ENCODE measurements around the gene ALAS1. TPM values are rescaled to one million over a fixed set of nuclear protein-coding genes. Genes with fewer than 3 reads are reported as not detected.

ALAS1 gene
- total RNA-seq, 1 experiment from 2014 or later = 53.1 TPM

DNA sequence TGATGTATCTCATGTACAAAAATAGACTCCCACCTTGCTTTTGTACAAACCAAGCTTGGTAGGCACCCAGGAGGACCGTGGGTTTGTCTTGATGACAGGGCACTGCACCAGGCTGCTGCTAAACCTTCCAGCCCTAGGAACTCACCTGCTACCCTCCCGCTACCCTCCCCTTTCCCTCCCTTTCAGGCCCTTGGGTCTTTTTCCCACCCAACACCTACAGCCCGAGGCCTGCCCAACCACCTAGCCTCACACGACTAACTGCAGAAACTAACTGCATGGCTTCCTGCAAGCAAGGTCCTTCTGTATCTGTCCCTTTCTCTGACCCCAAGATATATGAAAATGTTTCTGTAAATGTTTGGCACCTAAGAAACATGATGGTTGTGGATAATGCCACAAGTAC, 58.7 kb downstream of the ALAS1 start:
- no peaks in the 10 kb centered on the region for H3K9me3 ChIP-seq
- H3K27ac Mint-ChIP-seq (ENCODE audit: unreplicated experiment) = no peak overlapping the region
- DNase-seq = no peak
- peaks cover 97% of the 10 kb centered on the region for H3K36me3 Mint-ChIP-seq (ENCODE audit: insufficient read depth, unreplicated experiment)
- TF ChIP-seq, protein P1, sequence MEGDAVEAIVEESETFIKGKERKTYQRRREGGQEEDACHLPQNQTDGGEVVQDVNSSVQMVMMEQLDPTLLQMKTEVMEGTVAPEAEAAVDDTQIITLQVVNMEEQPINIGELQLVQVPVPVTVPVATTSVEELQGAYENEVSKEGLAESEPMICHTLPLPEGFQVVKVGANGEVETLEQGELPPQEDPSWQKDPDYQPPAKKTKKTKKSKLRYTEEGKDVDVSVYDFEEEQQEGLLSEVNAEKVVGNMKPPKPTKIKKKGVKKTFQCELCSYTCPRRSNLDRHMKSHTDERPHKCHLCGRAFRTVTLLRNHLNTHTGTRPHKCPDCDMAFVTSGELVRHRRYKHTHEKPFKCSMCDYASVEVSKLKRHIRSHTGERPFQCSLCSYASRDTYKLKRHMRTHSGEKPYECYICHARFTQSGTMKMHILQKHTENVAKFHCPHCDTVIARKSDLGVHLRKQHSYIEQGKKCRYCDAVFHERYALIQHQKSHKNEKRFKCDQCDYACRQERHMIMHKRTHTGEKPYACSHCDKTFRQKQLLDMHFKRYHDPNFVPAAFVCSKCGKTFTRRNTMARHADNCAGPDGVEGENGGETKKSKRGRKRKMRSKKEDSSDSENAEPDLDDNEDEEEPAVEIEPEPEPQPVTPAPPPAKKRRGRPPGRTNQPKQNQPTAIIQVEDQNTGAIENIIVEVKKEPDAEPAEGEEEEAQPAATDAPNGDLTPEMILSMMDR (IDR thresholded peaks at IDR 0.05; ENCODE audit: insufficient read depth in 1 of 2, low read depth in 1 of 2, low read length in 1 of 2, severe bottlenecking in 1 of 2, unreplicated experiment in 1 of 2) = no peak
- CTCF ChIA-PET = no interaction called here
- POLR2A ChIA-PET = no interaction called here
- H3K4me3 ChIP-seq (ENCODE audit: low read depth, low read length) = no peak overlapping the region
- no peaks in the 10 kb centered on the region for H3K27me3 Mint-ChIP-seq (ENCODE audit: insufficient read depth, unreplicated experiment)
- no TSS peak for BruUV-seq (replicated peaks)
- no peaks in the 10 kb centered on the region for H3K27me3 ChIP-seq (replicated peaks; ENCODE audit: control insufficient read depth, insufficient read depth, low read length)
- intact Hi-C loops (cut with micrococcal nuclease; ENCODE audit: unreplicated experiment) = no loop called here
- peaks cover 10% of the 10 kb centered on the region; the same call in 1 of the 2 replicates for H3K4me1 ChIP-seq
- H3K36me3 ChIP-seq (ENCODE audit: control insufficient read depth, insufficient read depth, low read length) = peaks cover 12% of the 10 kb centered on the region
- H3K9me3 Mint-ChIP-seq (ENCODE audit: unreplicated experiment) = no peaks in the 10 kb centered on the region
- no peak overlapping the region for H3K4me3 Mint-ChIP-seq (ENCODE audit: unreplicated experiment)
- H3K4me1 Mint-ChIP-seq (ENCODE audit: low read depth, unreplicated experiment) = peaks cover 16% of the 10 kb centered on the region

- ChIA-PET CTCF (interaction anchor here (1.1 kb wide), 1 partner anchor 19 kb away, joined by 3 read pairs; no protein-coding TSS in a partner anchor), POLR2A (no interaction called here)
- no peak overlapping the region for H3K4me3 ChIP-seq (ENCODE audit: low read depth, low read length)
- H3K4me3 Mint-ChIP-seq (ENCODE audit: unreplicated experiment) = no peak overlapping the region
- TF ChIP-seq, protein P1 (IDR thresholded peaks at IDR 0.05; ENCODE audit: insufficient read depth in 1 of 2, low read depth in 1 of 2, low read length in 1 of 2, severe bottlenecking in 1 of 2, unreplicated experiment in 1 of 2) = no peak
- intact Hi-C loops (cut with micrococcal nuclease; ENCODE audit: unreplicated experiment) = no loop called here
- H3K36me3 Mint-ChIP-seq (ENCODE audit: insufficient read depth, unreplicated experiment) = peaks cover 97% of the 10 kb centered on the region
- peaks cover 16% of the 10 kb centered on the region for H3K4me1 Mint-ChIP-seq (ENCODE audit: low read depth, unreplicated experiment)
- no TSS peak for BruUV-seq (replicated peaks)
- no peaks in the 10 kb centered on the region for H3K27me3 Mint-ChIP-seq (ENCODE audit: insufficient read depth, unreplicated experiment)
- H3K9me3 Mint-ChIP-seq (ENCODE audit: unreplicated experiment) = no peaks in the 10 kb centered on the region
- no peak overlapping the region for H3K27ac Mint-ChIP-seq (ENCODE audit: unreplicated experiment)
- no peaks in the 10 kb centered on the region for H3K27me3 ChIP-seq (replicated peaks; ENCODE audit: control insufficient read depth, insufficient read depth, low read length)
- no peaks in the 10 kb centered on the region for H3K9me3 ChIP-seq
- no peak for DNase-seq
- peaks cover 12% of the 10 kb centered on the region for H3K36me3 ChIP-seq (ENCODE audit: control insufficient read depth, insufficient read depth, low read length)
- H3K4me1 ChIP-seq = peaks cover 10% of the 10 kb centered on the region; the same call in 1 of the 2 replicates
Measured at GRCh38 chr3:52257911-52258310, 60.0 kb downstream of the ALAS1 start.

DNA sequence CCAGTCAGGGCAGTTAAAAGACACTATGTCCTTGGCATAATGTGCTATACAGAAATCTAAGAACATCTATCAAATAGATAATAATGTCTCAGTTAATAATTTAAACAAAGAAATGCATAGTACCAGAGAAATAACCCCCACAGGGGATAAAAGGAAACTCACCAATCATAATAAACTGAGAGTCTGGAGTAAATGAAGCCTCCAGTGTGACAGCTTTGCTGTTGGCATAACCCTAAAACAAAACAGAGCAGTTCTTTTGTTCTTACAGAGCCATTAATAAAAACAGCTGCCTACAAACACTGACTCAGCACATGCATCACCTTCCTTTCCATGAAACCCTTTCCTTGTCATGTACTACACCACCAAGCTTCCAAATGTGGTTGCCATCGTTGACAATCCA, 61.1 kb downstream of the ALAS1 start:
- no peak overlapping the region for H3K4me3 Mint-ChIP-seq (ENCODE audit: unreplicated experiment)
- peaks cover 8% of the 10 kb centered on the region for H3K9me3 Mint-ChIP-seq (ENCODE audit: unreplicated experiment)
- CTCF ChIA-PET = no interaction called here
- H3K27me3 ChIP-seq (replicated peaks; ENCODE audit: control insufficient read depth, insufficient read depth, low read length) = no peaks in the 10 kb centered on the region
- no TSS peak for BruUV-seq (replicated peaks)
- POLR2A ChIA-PET = no interaction called here
- DNase-seq = no peak
- intact Hi-C loops (cut with micrococcal nuclease; ENCODE audit: unreplicated experiment) = no loop called here
- TF ChIP-seq, protein P1 (IDR thresholded peaks at IDR 0.05; ENCODE audit: insufficient read depth in 1 of 2, low read depth in 1 of 2, low read length in 1 of 2, severe bottlenecking in 1 of 2, unreplicated experiment in 1 of 2) = no peak
- no peaks in the 10 kb centered on the region for H3K9me3 ChIP-seq
- no peak overlapping the region for H3K27ac Mint-ChIP-seq (ENCODE audit: unreplicated experiment)
- peaks cover 10% of the 10 kb centered on the region; the same call in 1 of the 2 replicates for H3K4me1 ChIP-seq
- H3K4me3 ChIP-seq (ENCODE audit: low read depth, low read length) = no peak overlapping the region
- H3K27me3 Mint-ChIP-seq (ENCODE audit: insufficient read depth, unreplicated experiment) = no peaks in the 10 kb centered on the region
- H3K4me1 Mint-ChIP-seq (ENCODE audit: low read depth, unreplicated experiment) = peaks cover 27% of the 10 kb centered on the region
- peaks cover 10% of the 10 kb centered on the region for H3K36me3 ChIP-seq (ENCODE audit: control insufficient read depth, insufficient read depth, low read length)
- H3K36me3 Mint-ChIP-seq (ENCODE audit: insufficient read depth, unreplicated experiment) = peaks cover 97% of the 10 kb centered on the region

All from Caco-2 (cell line).